Fibroblast of mammary gland (primary cell): ENCODE data around the gene SF3B1.
"Not testable (repeated sequence)": the region's sequence is repeated elsewhere in the genome, so short reads cannot be mapped to it uniquely, and the experiment has no call there.

ENCODE experiments used
- DNase-seq: peaks from one replicate; pipeline ENCODE4 v3.0.0-alpha.2; 2010; ENCODE audit warnings: low read depth
- H3K4me3 ChIP-seq: 2 replicates; pipeline ENCODE4 v1.5.1; 2011; ENCODE audit warnings: low read depth, mild to moderate bottlenecking, low read length, moderate library complexity; ENCODE audit not compliant: control insufficient read depth
- CTCF ChIP-seq: conservative IDR thresholded peaks from 2 replicates; pipeline ENCODE4 v1.5.1; 2011; ENCODE audit warnings: low read depth, low read length, inconsistent platforms; ENCODE audit not compliant: control insufficient read depth, insufficient read depth

SF3B1 gene

GRCh38 chr2:197381641-197382040, 53.2 kb downstream of the SF3B1 start:
- TF ChIP-seq CTCF, result no peak
- DNase-seq, result no peak

GRCh38 chr2:197379918-197380309, 54.9 kb downstream of the SF3B1 start:
- H3K4me3 ChIP-seq, result not testable (repeated sequence)

More at GRCh38 chr2:197381641-197382040, 53.2 kb downstream of the SF3B1 start:
- no peak overlapping the region for H3K4me3 ChIP-seq

DNA sequence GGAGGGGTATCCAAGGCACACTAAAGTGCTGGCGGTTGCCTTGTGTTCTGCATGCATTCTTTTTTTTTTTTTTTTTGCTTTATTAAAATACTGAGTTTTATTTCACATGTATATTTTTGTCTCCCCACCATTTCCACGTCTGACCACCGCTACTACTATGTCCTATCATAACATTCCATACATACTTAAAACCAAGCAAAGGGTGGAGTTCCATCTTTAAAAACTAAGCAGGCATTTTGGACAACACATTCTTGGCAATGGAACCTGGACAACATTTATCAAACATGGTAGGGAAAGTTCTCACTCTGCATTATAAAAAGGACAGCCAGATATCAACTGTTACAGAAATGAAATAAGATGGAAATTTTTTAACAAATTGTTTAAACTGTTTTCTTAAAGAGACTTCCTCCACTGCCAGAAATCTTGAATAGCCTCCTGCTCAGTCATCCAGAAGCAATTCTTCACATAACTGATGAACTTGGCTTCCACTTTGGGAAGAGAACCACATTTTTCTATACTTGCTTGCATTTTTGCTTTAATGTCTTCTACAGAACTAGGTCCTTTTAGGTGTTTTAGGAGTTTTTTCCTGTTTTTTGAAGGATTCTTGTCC, 55.4 kb downstream of the SF3B1 start:
- not testable (repeated sequence) for H3K4me3 ChIP-seq, DNase-seq

More at GRCh38 chr2:197379918-197380309, 54.9 kb downstream of the SF3B1 start:
- DNase-seq, result not testable (repeated sequence)

DNA sequence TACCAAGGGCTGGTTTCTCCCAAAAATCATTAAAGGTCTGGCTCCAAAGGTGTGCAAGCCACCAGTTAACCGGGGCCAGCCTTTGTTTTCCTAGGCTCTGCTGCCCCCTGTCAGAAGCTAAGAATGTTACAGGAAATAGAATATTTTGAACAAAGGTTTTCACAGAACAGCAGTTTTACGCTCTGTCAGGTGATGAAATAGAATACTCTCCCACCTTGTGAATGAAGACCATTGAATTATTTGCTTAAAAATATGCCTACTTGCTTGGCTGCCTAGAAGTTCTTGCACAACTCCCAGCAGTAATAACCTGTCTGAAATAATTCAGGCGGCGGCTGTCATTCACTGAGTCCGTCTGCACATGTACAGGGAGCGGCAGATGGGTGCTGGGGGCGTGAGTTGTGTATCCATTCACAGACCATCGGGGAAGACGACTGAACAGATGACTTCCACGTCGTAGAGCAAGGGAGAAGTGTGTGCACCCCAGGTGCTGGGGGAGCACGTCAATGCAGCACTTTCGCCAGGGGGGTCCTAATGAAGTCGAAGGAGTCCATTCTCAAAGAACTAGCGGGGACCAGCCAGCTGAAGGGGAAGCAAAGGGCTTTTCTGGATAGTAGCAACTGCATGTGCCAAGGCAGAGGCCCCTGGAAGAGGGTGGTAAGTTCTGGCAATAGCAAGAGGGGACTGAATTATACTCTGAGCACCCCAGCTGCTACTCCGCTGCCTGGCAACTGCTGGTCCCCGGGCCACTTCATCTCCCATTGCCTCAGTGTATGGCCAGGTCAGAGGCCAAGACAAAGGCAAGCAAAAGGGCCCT, 56.1 kb downstream of the SF3B1 start:
- no peak overlapping the region for H3K4me3 ChIP-seq
- peak; percentile 43 for DNase-seq
- peak; percentile 74 for TF ChIP-seq CTCF

DNA sequence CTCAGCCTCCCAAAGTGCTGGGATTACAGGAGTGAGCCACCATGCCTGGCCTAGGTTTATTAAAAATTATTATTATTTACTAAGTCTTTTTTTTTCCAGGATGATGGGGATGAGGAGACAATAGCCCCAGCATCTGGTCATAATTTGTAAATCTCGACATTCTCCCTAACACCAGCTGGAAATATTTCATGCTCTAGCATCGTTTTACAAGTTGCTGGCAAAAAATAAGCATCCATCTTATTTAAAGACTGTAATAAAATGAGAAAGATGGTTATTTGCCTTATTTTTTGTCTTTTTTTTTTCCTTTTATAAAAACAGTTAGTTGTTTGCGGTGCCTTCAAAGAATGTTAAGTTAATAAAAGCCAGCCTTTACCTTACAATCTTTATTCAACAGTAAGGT, 56.7 kb downstream of the SF3B1 start:
- TF ChIP-seq CTCF, result no peak
- no peak for DNase-seq
- no peak overlapping the region for H3K4me3 ChIP-seq

GRCh38 chr2:197377670-197378069, 57.2 kb downstream of the SF3B1 start:
- no peak for TF ChIP-seq CTCF
- DNase-seq, result no peak
- no peak overlapping the region for H3K4me3 ChIP-seq

- no peak for TF ChIP-seq CTCF
- peak; percentile 51 for DNase-seq
- no peak overlapping the region for H3K4me3 ChIP-seq
These were observed 62.2 kb downstream of the SF3B1 start for GRCh38 chr2:197372592-197372991.

GRCh38 chr2:197370664-197371063, 64.2 kb downstream of the SF3B1 start:
- H3K4me3 ChIP-seq, DNase-seq: not testable (repeated sequence)
